HG03060 (cell line): ENCODE data around the gene RPS18.
"Not testable (repeated sequence)": the region's sequence is repeated elsewhere in the genome, so short reads cannot be mapped to it uniquely, and the experiment has no call there.

Experiments used
- ATAC-seq: cut with Tn5 transposase; IDR thresholded peaks from one replicate; pipeline ENCODE4 v1.9.1; 2021; ENCODE audit warnings: low read depth, moderate number of reproducible peaks; ENCODE audit not compliant: unreplicated experiment

Gene RPS18

GRCh38 chr6:33271117-33271467 lies 783 bp upstream of the RPS18 start:
- ATAC-seq = peak; percentile 13

- ATAC-seq = no peak
Measured at GRCh38 chr6:33272275-33273128, 627 bp downstream of the RPS18 start.

- ATAC-seq = no peak
Measured at GRCh38 chr6:33273129-33273923, 1.5 kb downstream of the RPS18 start.

GRCh38 chr6:33273924-33274902 lies 2.3 kb downstream of the RPS18 start:
- ATAC-seq = no peak

- not testable (repeated sequence) for ATAC-seq
Measured at GRCh38 chr6:33275795-33276580, 4.1 kb downstream of the RPS18 start.

- ATAC-seq = no peak
Measured at GRCh38 chr6:33276581-33276863, 4.6 kb downstream of the RPS18 start.

GRCh38 chr6:33276864-33277662 lies 5.2 kb downstream of the RPS18 start, which contains the start of gene B3GALT4:
TSS of gene B3GALT4 (plus strand) at chr6:33277123. CDS start at chr6:33277420, 297 bp downstream.
- ATAC-seq = no peak

- no peak for ATAC-seq
Measured at GRCh38 chr6:33277663-33278391, 6.0 kb downstream of the RPS18 start.

- ATAC-seq = no peak
Measured at GRCh38 chr6:33278392-33278741, 6.5 kb downstream of the RPS18 start.

GRCh38 chr6:33278810-33279209 lies 6.9 kb downstream of the RPS18 start:
- no peak for ATAC-seq

GRCh38 chr6:33279257-33279695 lies 7.4 kb downstream of the RPS18 start:
- ATAC-seq = no peak

- no peak for ATAC-seq
Measured at GRCh38 chr6:33279971-33280511, 8.2 kb downstream of the RPS18 start.

GRCh38 chr6:33280539-33280938 lies 8.7 kb downstream of the RPS18 start:
- ATAC-seq = no peak

- ATAC-seq = not testable (repeated sequence)
Measured at GRCh38 chr6:33285214-33285613, 13.3 kb downstream of the RPS18 start.

GRCh38 chr6:33286946-33287914 lies 15.4 kb downstream of the RPS18 start:
- ATAC-seq = no peak

- ATAC-seq = no peak
Measured at GRCh38 chr6:33288141-33288920, 16.5 kb downstream of the RPS18 start.
